SH-SY5Y (cell line): ENCODE results near the gene UGDH.

ENCODE experiments used
- GATA2 ChIP-seq: IDR thresholded peaks from 2 replicates; pipeline ENCODE4 v1.6.1; 2011; ENCODE audit warnings: mild to moderate bottlenecking, low read depth, low read length
- GATA3 ChIP-seq: IDR thresholded peaks from 2 replicates; pipeline ENCODE4 v1.6.1; 2011; ENCODE audit warnings: low read depth, mild to moderate bottlenecking, low read length, moderate library complexity

DNA sequence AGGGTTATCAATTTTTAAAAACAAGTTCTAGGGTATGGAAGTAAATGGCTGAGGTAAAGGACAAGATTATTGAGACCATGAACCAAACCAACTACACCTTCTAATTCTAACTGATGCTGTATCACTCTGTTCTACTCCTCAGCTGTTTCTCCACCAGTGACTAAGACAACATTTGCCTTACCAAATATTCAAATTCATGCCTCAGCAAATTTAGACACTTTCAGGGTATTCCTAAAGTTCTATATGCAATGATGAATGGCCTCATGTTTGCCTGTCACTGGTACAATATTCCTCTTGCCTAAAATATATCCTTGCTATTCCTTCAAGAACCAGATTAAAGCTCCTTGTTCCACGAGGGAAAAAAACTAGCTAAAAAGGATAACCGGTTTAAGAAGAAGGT is 73.5 kb downstream of the UGDH start:
- TF ChIP-seq GATA2 (no peak), GATA3 (no peak)
